Stomach (tissue), 4 donors: ENCODE results near the gene OR5AP2.

ENCODE experiments used
- CTCF ChIP-seq, 7 experiments: fragments of 450-650 bp in 4 of 7; fragments of 200-600 bp in 3 of 7; sonication (generic) in 3 of 7; IDR thresholded peaks; one replicate each; pipeline ENCODE4 v1.5.1; 2016 to 2019; ENCODE audit warnings: antibody characterized with exemption in 7 of 7, control low read depth in 2 of 7, mild to moderate bottlenecking in 1 of 7
- EP300 ChIP-seq: sonication (generic); formaldehyde crosslinking; IDR thresholded peaks from one replicate; pipeline ENCODE4 v1.6.1; 2017; ENCODE audit warnings: antibody characterized with exemption

DNA sequence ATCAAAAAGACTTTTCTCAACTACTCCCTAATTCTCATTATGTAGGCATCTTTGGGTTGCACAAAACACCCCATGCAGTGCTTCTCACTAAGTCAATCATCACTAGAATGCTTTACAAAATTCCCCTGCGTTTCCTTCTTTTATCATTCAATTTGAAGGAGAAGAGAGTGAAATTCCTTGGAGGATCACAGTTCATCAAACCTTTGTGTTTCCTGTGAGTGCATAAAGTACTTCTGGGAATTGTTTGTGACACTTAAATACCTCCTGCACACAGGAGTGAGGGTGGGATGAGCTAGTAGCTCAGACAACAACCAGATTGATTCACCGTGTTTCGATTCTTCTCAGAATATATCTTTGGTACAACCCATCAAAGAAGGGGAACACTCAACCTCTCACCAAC lies 17.5 kb upstream of the OR5AP2 start:
- TF ChIP-seq CTCF (IDR thresholded peaks at IDR 0.05) (no peak), EP300 (no peak)
